ENCODE results near the gene SBSN. TPM values are rescaled to one million over a fixed set of nuclear protein-coding genes. Genes with fewer than 3 reads are reported as not detected.

The SBSN gene
- total RNA-seq, 1 experiment from 2014 or later, result 0.39 TPM

GRCh38 chr19:35559281-35559659 is 31.2 kb upstream of the SBSN start:
- Histone ChIP-seq H3K4me1 (ENCODE audit: control insufficient read depth, insufficient read depth, low read length) (peaks cover 6% of the 10 kb centered on the region; the same call in 1 of the 2 replicates), H3K36me3 (ENCODE audit: control insufficient read depth, insufficient read depth, low read length) (no peaks in the 10 kb centered on the region), H3K27ac (ENCODE audit: low read length) (no peak overlapping the region), H3K4me3 (ENCODE audit: low read depth in 2 of 2, low read length in 2 of 2) (no peak overlapping the region), H3K27me3 (ENCODE audit: control insufficient read depth, insufficient read depth, low read length) (peaks cover 8% of the 10 kb centered on the region; the same call in 1 of the 2 replicates), H3K9me3 (ENCODE audit: control insufficient read depth, insufficient read depth, low read depth, low read length) (no peaks in the 10 kb centered on the region)
- intact Hi-C loops (cut with micrococcal nuclease; ENCODE audit: unreplicated experiment), result loop anchor here (10.0 kb wide), 1 partner anchor 156 kb away; the partner anchor contains the start of gene KMT2B
- ChIA-PET CTCF (no interaction called here), POLR2A (no interaction called here)
- TF ChIP-seq CTCF (IDR thresholded peaks at IDR 0.05) (no peak), TCF7L2 (IDR thresholded peaks at IDR 0.05; ENCODE audit: low read depth, low read length) (no peak)
- BruUV-seq (replicated peaks), result no TSS peak
- in situ Hi-C loops (cut with HindIII; ENCODE audit: low pct_unique_long_range_greater_than_20kb, low sequenced_read_pairs), result no loop called here
- DNase-seq (ENCODE audit: low read depth, low spot score) (no peak), ATAC-seq (no peak)

- H3K4me1 ChIP-seq (ENCODE audit: control insufficient read depth, insufficient read depth, low read length), result peaks cover 6% of the 10 kb centered on the region; the same call in 1 of the 2 replicates
- DNase-seq (ENCODE audit: low read depth, low spot score) (no peak), ATAC-seq (peak; percentile 39)
- no TSS peak for BruUV-seq (replicated peaks)
- H3K27me3 ChIP-seq (ENCODE audit: control insufficient read depth, insufficient read depth, low read length), result peaks cover 8% of the 10 kb centered on the region; the same call in 1 of the 2 replicates
- ChIA-PET POLR2A (interaction anchor here (0.5 kb wide), 1 partner anchor 22 kb away, joined by 3 read pairs; no protein-coding TSS in a partner anchor), CTCF (interaction anchor here (0.6 to 1.0 kb wide), 5 partner anchors 11 to 206 kb away, joined by 3 to 7 read pairs (median 4); no protein-coding TSS in a partner anchor)
- no peak overlapping the region for H3K27ac ChIP-seq (ENCODE audit: low read length)
- intact Hi-C loops (cut with micrococcal nuclease; ENCODE audit: unreplicated experiment), result loop anchor here (10.0 kb wide), 1 partner anchor 156 kb away; the partner anchor contains the start of gene KMT2B
- no peaks in the 10 kb centered on the region for H3K36me3 ChIP-seq (ENCODE audit: control insufficient read depth, insufficient read depth, low read length)
- H3K4me3 ChIP-seq (ENCODE audit: low read depth in 2 of 2, low read length in 2 of 2), result peak overlapping the region; percentile 31 to 70
- in situ Hi-C loops (cut with HindIII; ENCODE audit: low pct_unique_long_range_greater_than_20kb, low sequenced_read_pairs), result no loop called here
- TF ChIP-seq POLR2AphosphoS5 (IDR thresholded peaks at IDR 0.05; ENCODE audit: low read depth, low read length), result no peak
- TF ChIP-seq CTCF (IDR thresholded peaks at IDR 0.05), result no peak
- TF ChIP-seq REST (IDR thresholded peaks at IDR 0.05; ENCODE audit: insufficient read depth in 1 of 2, low read depth in 2 of 2, low read length in 1 of 2), result no peak
- TF ChIP-seq SIN3A (IDR thresholded peaks at IDR 0.05; ENCODE audit: borderline replicate concordance, insufficient read depth, low read depth, low read length), result no peak
- TF ChIP-seq TCF7L2 (IDR thresholded peaks at IDR 0.05; ENCODE audit: low read depth, low read length), result no peak
- no peaks in the 10 kb centered on the region for H3K9me3 ChIP-seq (ENCODE audit: control insufficient read depth, insufficient read depth, low read depth, low read length)
Observed at GRCh38 chr19:35558400-35559280, 30.5 kb upstream of the SBSN start.

Data from Panc1 (cell line).